Sciatic nerve (tissue), 2 donors: Measurements from ENCODE around the gene SLC43A3. TPM values are rescaled to one million over a fixed set of nuclear protein-coding genes. Genes with fewer than 3 reads are reported as not detected.
"Not testable (repeated sequence)": the region's sequence is repeated elsewhere in the genome, so short reads cannot be mapped to it uniquely, and the experiment has no call there.

Source experiments
- ATAC-seq: fragments of 200-7000 bp; cut with Tn5 transposase; one replicate; pipeline ENCODE4 v1.9.1; 2020; ENCODE audit warnings: mild to moderate bottlenecking, moderate library complexity
- DNase-seq: peaks from one replicate; pipeline ENCODE4 v3.0.0-alpha.2; 2020; ENCODE audit warnings: low spot score
- intact Hi-C: fragments of 100-400 bp; cut with DNase I; formaldehyde crosslinking; loops from one replicate; pipeline ENCODE4 v1.14.2; 2022
- total RNA-seq: library from RNA; stranded (reverse); fragmentation: NEBNext Ultra II Directional; extraction: Animal tissue kit (Norgen Biotek cat#: 25700); gene quantifications from one replicate; pipeline ENCODE4 v1.2.1, GENCODE V29; 2021
- donor health status: DM: no; HTN: no; CAD: no.
- donor health status: DM: no; HTN: no; CAD: no.

Gene SLC43A3
- total RNA-seq, 1 donor from 2014 or later, result 75.4 TPM

DNA sequence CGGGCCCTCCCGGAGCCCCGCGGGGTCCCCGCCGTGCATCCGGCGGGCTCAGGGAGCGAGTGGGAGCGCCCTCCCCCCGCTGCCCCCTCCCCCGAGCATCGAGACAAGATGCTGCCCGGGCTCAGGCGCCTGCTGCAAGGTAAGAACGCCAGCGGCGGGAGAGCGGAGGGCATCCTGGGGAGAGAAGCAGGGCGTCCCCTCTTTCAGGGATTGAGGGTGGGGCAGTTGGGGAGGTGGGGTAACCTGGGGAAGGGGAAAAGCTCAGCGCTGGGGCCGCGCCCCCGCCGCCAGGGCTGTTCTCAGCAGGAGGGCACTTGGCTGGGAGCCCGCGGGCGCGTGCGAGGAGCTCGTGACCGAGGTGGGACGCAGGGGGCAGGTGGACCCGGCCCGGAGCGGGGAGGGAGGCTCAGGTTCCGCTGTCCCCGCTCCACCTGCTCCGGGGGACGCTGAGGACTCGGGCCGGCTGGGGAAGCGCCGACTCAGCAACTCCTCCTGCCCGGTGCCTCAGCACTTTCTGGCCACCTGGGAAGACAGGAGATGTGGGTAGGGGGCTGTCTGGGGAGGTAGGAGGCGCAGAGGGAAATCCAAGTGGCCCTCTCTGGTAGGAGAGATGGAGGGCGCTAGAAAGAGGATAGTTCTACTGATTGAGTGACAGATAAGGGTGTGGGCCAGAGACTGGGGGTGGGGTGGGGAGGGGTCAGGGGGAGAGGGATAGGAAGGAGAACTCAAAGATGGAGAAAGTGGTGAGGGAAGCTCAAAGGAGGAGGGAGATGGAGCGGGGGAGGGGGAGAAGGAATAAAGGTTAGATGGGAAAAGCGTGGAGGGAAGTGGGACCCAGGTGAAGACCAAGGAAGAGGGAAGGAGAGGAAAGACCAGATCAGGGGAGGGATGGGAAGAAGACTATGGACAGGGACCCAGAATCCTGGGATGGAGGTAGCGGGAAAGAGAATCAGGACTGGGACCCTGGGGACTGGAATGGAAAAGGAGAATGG lies 34.1 kb upstream of the SLC43A3 start:
- ATAC-seq (no peak), DNase-seq (no peak)
- intact Hi-C loops, result no loop called here

- no peak for DNase-seq
- no peak for ATAC-seq
- intact Hi-C loops, result no loop called here
Measured at GRCh38 chr11:57460022-57460757, 33.3 kb upstream of the SLC43A3 start, which contains the start of gene RTN4RL2. RTN4RL2 (plus strand) TSS chr11:57460528; CDS start chr11:57460866, 338 bp downstream.

- intact Hi-C loops, result loop anchor here (2.0 to 10.0 kb wide), 2 partner anchors 67 to 115 kb away; no protein-coding TSS in a partner anchor
- no peak for DNase-seq
- ATAC-seq, result no peak
Measured at GRCh38 chr11:57459164-57460021, 32.5 kb upstream of the SLC43A3 start.

DNA sequence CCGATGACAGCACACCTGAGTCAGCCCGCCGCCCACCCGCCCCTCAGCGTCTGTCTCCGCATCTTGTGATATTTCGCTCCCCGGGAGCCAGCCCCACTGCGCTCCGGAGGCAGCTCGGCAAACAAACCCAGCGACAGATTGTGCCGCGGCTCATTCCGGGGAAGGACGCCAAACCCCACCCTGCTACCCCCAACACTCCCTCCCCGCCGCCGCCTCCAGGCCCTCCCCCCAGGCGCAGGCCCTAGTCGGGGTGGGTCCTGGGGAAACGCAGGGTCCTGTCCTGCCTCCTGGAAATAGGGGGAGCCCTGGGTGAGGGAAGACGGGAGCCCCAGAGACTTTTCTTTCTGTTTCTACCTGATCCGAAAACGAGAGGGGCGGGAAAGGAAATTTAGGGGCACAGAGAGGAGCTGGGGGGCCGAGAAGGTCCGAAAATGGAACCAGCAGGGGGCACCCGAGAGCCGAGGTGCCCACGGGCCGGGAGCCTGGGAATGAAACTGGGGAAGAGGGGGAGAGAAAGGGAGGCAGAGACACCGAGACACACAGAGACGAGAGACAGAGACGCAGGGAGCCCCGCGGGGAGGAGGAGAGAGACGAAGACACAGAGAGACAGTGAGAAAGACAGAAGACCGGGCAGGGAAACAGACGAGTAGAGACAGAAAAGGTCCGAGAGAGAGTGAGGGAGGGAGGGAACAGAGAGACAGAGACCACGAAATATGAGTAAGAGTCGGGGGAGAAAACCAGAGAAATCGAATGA lies 31.7 kb upstream of the SLC43A3 start:
- intact Hi-C loops, result loop anchor here (2.0 to 10.0 kb wide), 2 partner anchors 68 to 114 kb away; no protein-coding TSS in a partner anchor
- ATAC-seq, result peak; percentile 54

GRCh38 chr11:57458060-57458409 lies 31.1 kb upstream of the SLC43A3 start:
- no peak for DNase-seq
- peak; percentile 2 for ATAC-seq
- intact Hi-C loops, result loop anchor here (2.0 to 10.0 kb wide), 2 partner anchors 69 to 113 kb away; no protein-coding TSS in a partner anchor

More for the DNA sequence above, 31.7 kb upstream of the SLC43A3 start:
- DNase-seq, result peak; percentile 74

GRCh38 chr11:57457643-57458023 lies 30.7 kb upstream of the SLC43A3 start:
- intact Hi-C loops, result loop anchor here (2.0 to 10.0 kb wide), 2 partner anchors 69 to 113 kb away; no protein-coding TSS in a partner anchor
- ATAC-seq, result no peak
- no peak for DNase-seq

DNA sequence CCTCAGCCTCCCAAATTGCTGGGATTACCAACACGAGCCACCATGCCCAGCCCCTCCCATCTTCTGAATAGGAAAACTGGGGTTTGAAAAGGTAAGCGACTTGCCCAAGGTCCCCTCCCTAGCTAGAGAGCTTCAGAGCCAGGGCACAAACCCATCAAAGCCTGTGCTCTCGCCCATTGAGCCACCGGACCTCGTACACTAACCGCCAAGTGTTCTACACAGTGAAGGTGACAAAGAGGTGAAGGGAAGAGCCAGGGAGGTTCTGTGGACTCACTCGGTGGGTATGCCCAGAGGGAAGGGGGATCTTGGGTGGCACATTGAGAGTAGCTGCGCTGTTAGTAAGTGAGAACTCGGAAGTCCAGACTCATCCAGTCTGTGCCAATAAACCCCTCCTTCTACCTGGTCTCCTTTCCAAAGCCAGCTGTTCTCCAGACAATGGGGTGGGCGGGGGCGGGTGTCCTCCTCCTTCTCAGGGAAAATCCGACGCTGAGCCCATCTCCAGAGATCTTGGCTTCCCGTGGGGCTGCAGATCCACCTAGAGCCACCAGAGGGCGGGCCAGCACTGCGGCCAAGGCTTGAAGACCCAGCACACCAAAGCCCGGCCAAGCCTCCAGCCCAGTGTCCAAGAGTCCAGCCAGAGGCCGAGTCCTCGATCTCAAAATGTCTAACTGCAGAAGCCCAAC lies 30.2 kb upstream of the SLC43A3 start:
- DNase-seq (peak; percentile 94), ATAC-seq (peak; percentile 93)
- intact Hi-C loops, result loop anchor here (10.0 kb wide), 1 partner anchor 112 kb away; no protein-coding TSS in a partner anchor

- ATAC-seq (no peak), DNase-seq (no peak)
- intact Hi-C loops, result loop anchor here (10.0 kb wide), 1 partner anchor 109 kb away; no protein-coding TSS in a partner anchor
Measured at GRCh38 chr11:57453543-57454177, 26.7 kb upstream of the SLC43A3 start.

DNA sequence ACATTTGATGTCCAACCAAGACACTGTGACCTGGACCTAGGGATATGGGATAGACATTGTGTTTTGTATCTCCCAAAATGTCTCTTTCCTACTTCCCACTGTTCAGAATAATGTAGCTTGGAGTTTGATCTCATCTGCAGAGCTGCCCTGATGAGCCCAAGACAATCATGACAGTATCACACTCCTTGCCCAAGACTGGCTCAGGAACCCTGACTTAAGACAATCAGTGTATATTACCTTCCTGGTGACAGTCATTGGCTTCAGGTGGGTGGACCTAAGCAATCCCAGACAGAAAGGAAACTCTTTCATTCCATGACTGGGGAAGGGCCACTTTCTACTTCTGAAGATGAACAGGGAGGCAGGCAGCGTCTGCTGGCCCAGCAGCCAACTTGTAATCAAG lies 19.1 kb upstream of the SLC43A3 start:
- intact Hi-C loops, result no loop called here
- no peak for ATAC-seq
- no peak for DNase-seq

DNA sequence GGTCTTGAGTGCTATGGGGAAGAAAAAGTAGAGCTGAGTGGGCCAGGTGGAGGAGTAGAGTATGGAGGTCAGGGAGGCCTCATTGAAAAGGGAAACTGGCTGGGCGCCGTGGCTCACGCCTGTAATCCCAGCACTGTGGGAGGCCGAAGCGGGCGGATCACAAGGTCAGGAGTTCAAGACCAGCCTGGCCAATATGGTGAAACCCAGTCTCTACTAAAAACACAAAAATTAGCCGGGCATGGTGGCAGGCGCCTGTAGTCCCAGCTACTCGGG lies 18.1 kb upstream of the SLC43A3 start:
- intact Hi-C loops, ATAC-seq, DNase-seq: not testable (repeated sequence)

DNA sequence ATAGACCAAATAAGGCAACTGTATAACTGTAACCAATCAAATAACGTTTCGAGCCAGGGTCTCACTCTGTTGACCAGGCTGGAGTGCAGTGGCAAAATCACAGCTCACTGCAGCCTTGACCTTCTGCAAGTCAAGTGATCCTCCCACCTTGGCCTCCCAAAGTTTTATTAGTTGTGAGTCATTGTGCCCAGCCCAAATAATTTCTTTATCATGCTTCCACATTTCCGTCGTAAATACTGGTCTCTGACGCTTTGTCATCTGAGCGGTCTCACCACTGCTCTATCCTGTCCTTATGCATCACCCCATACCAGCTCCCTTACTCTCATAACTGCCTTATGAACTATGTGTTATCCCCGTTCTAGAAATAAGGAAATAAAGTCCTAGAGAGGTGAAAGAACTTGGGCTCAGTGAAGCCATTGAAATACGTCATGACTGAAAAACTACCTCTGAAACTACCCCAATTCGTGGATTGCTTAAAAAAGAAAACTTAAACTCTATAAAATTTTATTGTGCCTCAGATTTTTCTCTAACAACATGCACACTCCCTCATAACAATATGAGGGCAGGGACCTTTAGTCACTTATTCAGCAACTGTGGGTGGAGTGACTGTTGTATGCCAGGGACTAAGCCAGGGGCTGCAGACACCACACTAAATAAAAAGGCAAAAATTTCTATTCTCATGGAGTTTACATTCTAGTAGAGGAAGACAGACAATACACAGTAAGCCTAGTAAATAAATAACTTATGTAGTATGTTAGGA lies 17.6 kb upstream of the SLC43A3 start:
- no peak for ATAC-seq
- DNase-seq, result no peak
- intact Hi-C loops, result no loop called here

DNA sequence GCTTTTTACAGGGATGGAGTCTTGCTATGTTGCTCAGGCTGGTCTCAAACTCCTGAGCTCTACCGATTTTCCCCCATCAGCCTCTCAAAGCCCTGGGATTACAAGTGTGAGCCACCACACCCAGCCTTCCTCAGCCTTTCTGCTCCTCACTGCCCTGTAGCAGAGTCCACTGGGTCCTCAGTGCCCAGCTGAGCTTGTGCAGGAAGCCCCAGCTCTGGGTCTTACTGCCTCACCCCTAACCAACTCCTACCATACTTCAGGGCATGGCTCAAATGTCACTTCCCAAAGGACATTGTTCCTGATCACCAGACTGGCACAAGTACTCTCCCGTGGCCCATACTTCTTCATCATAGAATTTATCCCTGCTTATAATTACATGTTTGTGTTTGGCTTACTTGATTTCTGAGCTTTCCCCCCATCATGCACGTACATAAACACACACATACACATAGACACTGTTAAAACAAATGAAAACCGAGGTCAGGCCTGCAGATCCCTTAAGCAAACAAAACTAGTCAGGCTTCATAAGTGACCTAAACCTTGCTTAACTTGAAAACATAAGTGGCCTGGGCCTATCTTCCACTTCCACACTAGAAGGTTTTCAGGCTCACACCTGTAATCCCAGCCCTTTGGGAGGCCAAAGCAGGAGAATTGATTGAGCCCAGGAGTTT lies 14.0 kb upstream of the SLC43A3 start:
- intact Hi-C loops, result no loop called here
- ATAC-seq, result no peak
- DNase-seq, result no peak

GRCh38 chr11:57439786-57440185 lies 12.9 kb upstream of the SLC43A3 start:
- intact Hi-C loops, result no loop called here
- ATAC-seq, result no peak
- no peak for DNase-seq

DNA sequence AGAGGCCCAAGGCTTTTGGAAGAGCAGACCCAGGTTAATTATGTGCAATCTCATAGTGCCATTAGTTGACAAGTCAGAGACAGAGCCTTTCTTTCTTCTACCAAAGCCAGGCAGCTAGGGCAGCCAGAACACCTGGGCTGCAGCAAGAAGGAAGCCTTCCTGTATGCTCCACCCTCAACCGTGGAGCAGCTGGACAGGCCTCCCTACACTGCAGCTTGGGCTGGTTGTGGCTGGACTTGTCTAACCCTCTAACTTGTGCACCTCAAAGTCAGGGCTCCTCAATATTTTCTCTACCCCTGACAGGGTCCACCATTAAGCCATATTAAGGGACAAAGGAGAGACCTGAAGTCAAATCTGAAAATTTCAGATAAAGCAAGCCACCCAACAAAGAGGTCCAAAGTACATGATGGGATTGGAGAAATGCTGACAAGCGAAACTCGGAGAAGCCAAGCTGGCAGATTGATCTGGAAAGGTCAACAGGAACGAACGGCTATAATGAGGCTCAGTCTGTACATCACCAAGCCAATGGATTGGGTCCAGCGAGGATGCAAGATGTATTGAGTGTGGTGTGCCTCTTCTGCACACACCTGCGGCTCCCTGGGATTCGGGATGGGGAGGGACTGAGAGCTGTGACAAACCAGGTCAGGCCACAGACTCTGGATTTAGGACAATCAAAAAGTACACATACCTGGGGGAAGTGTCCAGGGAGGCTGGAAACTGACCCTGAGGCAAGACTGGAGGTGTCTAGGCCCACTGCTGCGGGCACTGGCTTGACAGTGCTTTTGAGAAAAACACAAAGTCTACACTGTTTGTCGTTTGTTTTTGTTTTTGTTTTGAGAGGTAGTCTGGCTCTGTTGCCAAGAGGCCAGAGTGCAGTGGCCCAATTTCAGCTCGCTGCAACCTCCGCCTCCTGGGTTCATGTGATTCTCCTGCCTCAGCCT lies 11.7 kb upstream of the SLC43A3 start:
- intact Hi-C loops, result no loop called here
- ATAC-seq (no peak), DNase-seq (no peak)

DNA sequence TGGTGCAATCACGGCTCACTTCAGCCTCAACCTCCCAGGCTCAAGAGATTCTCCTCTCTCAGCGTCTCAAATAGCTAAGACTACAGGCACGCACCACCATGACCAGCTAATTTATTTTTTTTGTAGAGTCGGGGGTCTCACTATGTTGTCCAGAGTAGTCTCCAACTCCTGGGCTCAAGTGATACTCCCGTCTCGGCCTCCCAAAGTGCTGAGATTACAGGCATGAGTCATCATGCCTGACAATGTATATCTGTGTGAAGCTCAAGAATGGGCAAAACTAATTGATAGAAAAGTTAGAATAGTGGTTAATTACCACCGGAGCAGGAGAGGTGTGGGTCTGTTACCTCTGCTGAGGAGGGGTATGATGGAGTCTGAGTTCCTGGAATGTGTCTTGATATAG lies 9.1 kb upstream of the SLC43A3 start:
- intact Hi-C loops, result no loop called here
- no peak for DNase-seq
- no peak for ATAC-seq
